NCI-H2196 (cell line): Measurements from ENCODE around the gene PARG.
"Not testable (repeated sequence)": the region's sequence is repeated elsewhere in the genome, so short reads cannot be mapped to it uniquely, and the experiment has no call there.

Source experiments
- DNase-seq: peaks from one replicate; lab custom pipeline; 2025; ENCODE audit not compliant: unreplicated experiment; lab: John Stamatoyannopoulos, UW

PARG gene

GRCh38 chr10:49941447-49942338 lies at the start of gene PARG, which contains the start of gene TIMM23B:
Gene PARG (minus strand): TSS chr10:49942027. CDS start chr10:49941725, 302 bp downstream.
Gene TIMM23B (plus strand): TSS chr10:49942053. CDS start chr10:49942195, 142 bp downstream.
- peak; percentile 64 for DNase-seq

- DNase-seq, result not testable (repeated sequence)
These were observed 46.5 kb upstream of the PARG start, which contains the start of gene AGAP6 for GRCh38 chr10:49988376-49988775. Gene AGAP6 (plus strand): TSS chr10:49988406. CDS start chr10:49988716, 310 bp downstream.

DNA sequence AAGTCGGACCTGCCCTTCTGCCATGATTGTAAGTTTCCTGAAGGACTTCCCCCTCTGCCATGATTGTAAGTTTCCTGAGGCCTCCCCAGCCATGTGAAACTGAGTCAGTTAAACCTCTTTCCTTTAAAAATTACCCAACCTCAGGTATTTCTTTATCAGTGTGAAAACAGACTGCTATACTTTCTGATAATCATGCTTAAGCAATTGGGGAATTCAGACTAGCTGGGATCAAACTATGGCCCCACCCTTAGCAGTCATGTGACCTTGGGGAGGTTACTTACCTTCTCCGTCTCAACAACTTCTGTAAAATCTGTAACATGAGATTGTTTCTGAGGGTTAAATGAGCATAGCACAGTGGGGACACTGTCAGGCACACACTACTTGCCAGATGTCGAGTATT lies 45.4 kb upstream of the PARG start:
- DNase-seq, result not testable (repeated sequence)

GRCh38 chr10:49977756-49978155 lies 35.9 kb upstream of the PARG start:
- DNase-seq, result not testable (repeated sequence)

DNA sequence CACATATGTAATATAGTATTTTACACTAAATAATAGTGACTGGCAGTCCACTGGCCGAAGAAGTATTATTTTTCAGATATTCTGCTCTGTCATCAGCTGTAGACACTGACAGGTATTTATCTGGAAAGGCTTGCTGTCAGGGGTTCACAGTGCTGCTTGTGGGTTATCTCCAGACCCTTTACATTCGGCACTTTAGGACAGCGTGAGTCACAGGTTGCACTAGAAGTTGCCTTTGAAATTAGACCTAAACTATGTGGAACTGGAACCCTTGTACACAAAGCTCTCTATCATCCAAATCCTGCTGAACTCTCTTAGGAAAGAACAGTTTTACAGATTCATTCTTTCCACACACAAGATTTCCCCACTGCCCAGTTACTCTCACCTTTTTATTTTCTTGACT lies 30.3 kb upstream of the PARG start:
- DNase-seq, result not testable (repeated sequence)

DNA sequence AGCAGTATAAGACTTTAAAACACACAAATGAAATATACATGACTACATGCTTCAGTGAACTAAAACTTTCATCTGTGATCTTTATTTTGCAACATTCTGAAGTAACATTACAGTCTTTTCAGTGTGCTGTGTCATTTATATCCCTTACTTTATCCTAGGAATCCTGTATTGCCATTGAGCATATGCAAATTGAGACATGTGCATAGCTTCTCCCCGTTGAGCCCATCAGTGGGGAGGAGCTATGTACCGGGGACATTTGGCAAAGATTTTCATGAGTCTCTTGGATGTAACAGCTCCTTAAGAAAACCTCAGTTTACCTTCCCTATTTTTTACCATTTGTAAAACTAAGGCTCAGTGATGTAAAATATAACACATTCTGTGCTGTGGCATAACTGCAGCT lies 29.6 kb upstream of the PARG start:
- DNase-seq, result not testable (repeated sequence)

DNA sequence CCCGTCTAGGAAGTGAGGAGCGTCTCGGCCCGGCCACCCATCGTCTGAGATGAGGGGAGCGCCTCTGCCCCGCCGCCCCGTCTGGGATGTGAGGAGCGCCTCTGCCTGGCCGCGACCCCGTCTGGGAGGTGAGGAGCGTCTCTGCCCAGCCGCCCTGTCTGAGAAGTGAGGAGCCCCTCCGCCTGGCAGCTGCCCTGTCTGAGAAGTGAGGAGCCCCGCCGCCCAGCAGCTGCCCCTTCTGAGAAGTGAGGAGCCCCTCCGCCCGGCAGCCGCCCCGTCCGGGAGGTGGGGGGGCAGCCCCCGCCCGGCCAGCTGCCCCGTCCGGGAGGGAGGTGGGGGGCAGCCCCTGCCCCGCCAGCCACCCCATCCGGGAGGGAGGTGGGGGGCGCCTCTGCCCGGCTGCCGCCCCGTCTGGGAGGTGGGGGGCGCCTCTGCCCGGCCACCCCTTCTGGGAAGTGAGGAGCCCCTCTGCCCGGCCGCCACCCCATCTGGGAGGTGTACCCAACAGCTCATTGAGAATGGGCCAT lies 28.6 kb upstream of the PARG start:
- not testable (repeated sequence) for DNase-seq

- not testable (repeated sequence) for DNase-seq
These were observed 11.3 kb upstream of the PARG start for GRCh38 chr10:49953122-49953521.

DNA sequence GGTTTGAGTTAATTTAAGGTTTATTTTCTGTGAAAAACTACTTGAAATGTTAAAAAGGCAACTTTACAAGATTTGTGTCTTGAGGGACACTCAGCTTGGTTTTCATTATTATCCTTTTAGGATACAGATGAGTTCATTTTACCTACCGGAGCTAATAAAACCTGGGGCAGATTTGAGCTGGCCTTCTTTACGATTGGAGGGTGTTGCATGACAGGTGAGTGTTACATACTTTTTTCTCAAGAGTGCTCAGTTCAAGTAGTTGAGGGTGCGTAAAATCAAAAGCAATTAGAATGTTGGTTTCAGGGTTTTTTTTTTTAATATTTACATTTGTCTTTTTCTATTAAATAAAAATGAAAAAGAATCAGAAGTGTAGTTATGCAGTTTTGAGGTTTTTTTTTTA lies 10.2 kb upstream of the PARG start:
- not testable (repeated sequence) for DNase-seq

- not testable (repeated sequence) for DNase-seq
These were observed 6.9 kb upstream of the PARG start for GRCh38 chr10:49948737-49949136.

- DNase-seq, result not testable (repeated sequence)
These were observed 6.3 kb upstream of the PARG start for GRCh38 chr10:49948142-49948541.

GRCh38 chr10:49943607-49944006 lies 1.8 kb upstream of the PARG start:
- not testable (repeated sequence) for DNase-seq

DNA sequence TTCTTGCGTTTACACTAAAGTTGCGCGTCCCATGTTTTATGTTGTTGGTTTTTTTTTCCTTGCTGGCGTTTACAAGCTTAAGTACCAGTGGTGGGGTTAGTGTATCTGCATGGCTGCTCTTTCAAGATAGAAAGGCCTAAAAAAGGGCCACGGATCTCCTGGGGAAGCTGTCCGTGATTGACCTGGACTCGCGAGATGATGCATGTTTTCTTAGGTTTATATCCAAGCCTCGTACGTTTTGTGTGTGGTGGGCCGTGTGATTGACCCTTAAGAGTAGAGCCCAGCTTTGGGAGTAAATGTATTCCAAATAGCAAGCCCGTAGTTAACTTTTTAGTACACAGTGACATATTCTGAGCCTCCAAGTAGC lies 495 bp upstream of the PARG start:
- DNase-seq, result not testable (repeated sequence)

GRCh38 chr10:49931959-49932728 lies 9.7 kb downstream of the PARG start:
- not testable (repeated sequence) for DNase-seq

- not testable (repeated sequence) for DNase-seq
These were observed 10.6 kb downstream of the PARG start for GRCh38 chr10:49931276-49931675.

DNA sequence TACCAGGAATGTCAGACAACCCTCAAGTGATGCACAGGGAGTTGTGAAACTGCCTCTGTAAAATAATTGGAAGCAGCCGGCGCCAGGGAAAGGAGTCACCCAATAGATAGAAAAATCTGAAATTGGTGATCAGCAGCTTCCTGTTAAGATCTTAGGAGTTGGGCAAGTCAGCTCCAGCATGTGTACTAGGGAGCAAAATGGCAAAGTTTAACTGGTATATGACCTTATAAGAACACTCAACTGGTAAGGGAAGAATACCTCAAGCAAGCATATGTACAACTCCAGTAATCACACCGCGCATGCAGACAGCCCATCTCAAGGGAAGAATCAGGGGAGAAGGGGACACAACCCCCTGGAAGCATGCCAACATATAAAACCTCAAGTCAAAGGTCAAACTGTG lies 18.3 kb downstream of the PARG start:
- not testable (repeated sequence) for DNase-seq

GRCh38 chr10:49922041-49922440 lies 19.8 kb downstream of the PARG start:
- not testable (repeated sequence) for DNase-seq

DNA sequence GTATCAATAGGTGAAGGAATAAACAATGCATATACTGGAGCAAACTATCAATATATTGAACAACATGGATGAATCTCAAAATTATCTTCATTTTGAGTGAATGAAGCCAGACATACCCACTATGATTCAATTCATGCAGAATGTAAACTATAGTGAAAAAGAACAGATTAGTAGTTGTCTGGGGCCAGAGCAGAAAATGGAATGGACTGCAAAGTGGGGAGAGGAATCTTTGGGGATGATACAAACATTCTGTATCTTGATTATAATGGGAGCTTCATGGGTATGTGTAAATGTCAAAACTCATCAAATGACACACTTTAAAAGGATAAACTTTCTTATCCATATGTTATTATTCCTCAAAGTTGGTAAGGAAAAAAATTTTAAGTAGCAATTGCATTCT lies 23.9 kb downstream of the PARG start:
- not testable (repeated sequence) for DNase-seq

- not testable (repeated sequence) for DNase-seq
These were observed 25.4 kb downstream of the PARG start for GRCh38 chr10:49916451-49916850.

DNA sequence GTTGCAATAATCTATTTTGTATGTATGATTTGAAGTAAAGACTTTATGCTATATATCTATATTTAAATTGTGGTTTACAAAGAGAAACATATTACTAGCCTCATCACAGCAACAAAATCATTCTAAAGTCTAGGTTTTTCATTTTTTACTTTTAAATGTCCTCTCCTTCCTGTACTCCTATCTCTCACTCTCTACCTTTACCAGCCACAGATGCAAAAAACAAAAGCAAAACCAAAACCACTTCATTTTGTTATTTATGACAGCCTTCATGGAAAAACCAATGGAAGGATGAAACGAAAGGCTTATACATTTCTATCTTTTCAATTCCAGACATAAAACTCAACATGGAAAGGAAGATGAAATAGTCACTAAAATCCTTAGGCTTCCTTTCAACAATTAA lies 31.5 kb downstream of the PARG start:
- not testable (repeated sequence) for DNase-seq
